ENCODE measurements around the gene SIPA1L2. TPM values are rescaled to one million over a fixed set of nuclear protein-coding genes. Genes with fewer than 3 reads are reported as not detected.

Gene SIPA1L2
- total RNA-seq, 2 experiments from 2014 or later = 1.8 to 1.9 TPM

- TF ChIP-seq CTCF (IDR thresholded peaks at IDR 0.05) = no peak
- Mint-ChIP-seq H3K4me3 (no peak overlapping the region), H3K36me3 (ENCODE audit: low read depth) (no peaks in the 10 kb centered on the region), H3K27me3 (peaks cover 3% of the 10 kb centered on the region), H3K4me1 (ENCODE audit: low read depth) (peaks cover 1% of the 10 kb centered on the region), H3K27ac (no peak overlapping the region), H3K9me3 (no peaks in the 10 kb centered on the region)
- Histone ChIP-seq H3K27me3 (ENCODE audit: control insufficient read depth in 1 of 2, insufficient read depth in 2 of 2, low read length in 2 of 2) (peaks cover 0 to 3% of the 10 kb centered on the region in 2 experiments), H3K9me3 (ENCODE audit: control insufficient read depth in 1 of 2, insufficient read depth in 1 of 2, low read length in 2 of 2) (no peaks in the 10 kb centered on the region), H3K27ac (ENCODE audit: low read depth in 1 of 2, low read length in 2 of 2) (no peak overlapping the region), H3K4me3 (ENCODE audit: low read length) (no peak overlapping the region), H3K4me1 (ENCODE audit: insufficient read depth, low read length) (no peaks in the 10 kb centered on the region), H3K36me3 (ENCODE audit: insufficient read depth, low read length) (no peaks in the 10 kb centered on the region)
- DNase-seq = no peak
- intact Hi-C loops (cut with DNase I, micrococcal nuclease) = no loop called here
- ChIA-PET CTCF (no interaction called here), POLR2A (no interaction called here)
- ATAC-seq (ENCODE audit: poor library complexity) = no peak
Observed at GRCh38 chr1:232673256-232673655, 43.3 kb upstream of the SIPA1L2 start.

- POLR2A ChIA-PET = no interaction called here
- Histone ChIP-seq H3K9me3 (ENCODE audit: control insufficient read depth in 1 of 2, insufficient read depth in 1 of 2, low read length in 2 of 2) (no peaks in the 10 kb centered on the region), H3K4me1 (ENCODE audit: insufficient read depth, low read length) (no peaks in the 10 kb centered on the region), H3K27ac (ENCODE audit: low read depth in 1 of 2, low read length in 2 of 2) (no peak overlapping the region), H3K4me3 (ENCODE audit: low read length) (no peak overlapping the region), H3K27me3 (ENCODE audit: control insufficient read depth in 1 of 2, insufficient read depth in 2 of 2, low read length in 2 of 2) (peaks cover 0 to 3% of the 10 kb centered on the region in 2 experiments), H3K36me3 (ENCODE audit: insufficient read depth, low read length) (no peaks in the 10 kb centered on the region)
- no peak for TF ChIP-seq CTCF (IDR thresholded peaks at IDR 0.05)
- H3K4me1 Mint-ChIP-seq (ENCODE audit: low read depth) = peaks cover 15% of the 10 kb centered on the region
- ATAC-seq (ENCODE audit: poor library complexity) (no peak), DNase-seq (no peak)
- H3K36me3 Mint-ChIP-seq (ENCODE audit: low read depth) = no peaks in the 10 kb centered on the region
- intact Hi-C loops (cut with DNase I, micrococcal nuclease) = no loop called here
- no peaks in the 10 kb centered on the region for H3K9me3 Mint-ChIP-seq
- no peak overlapping the region for H3K27ac Mint-ChIP-seq
- H3K4me3 Mint-ChIP-seq = no peak overlapping the region
- peaks cover 3% of the 10 kb centered on the region for H3K27me3 Mint-ChIP-seq
- CTCF ChIA-PET = no interaction called here
Observed at GRCh38 chr1:232669981-232670747, 40.2 kb upstream of the SIPA1L2 start.

GRCh38 chr1:232667778-232668165 lies 37.8 kb upstream of the SIPA1L2 start:
- POLR2A ChIA-PET = interaction anchor here (0.7 kb wide), 1 partner anchor 11 kb away, joined by 3 read pairs; no protein-coding TSS in a partner anchor
- no peak for ATAC-seq (ENCODE audit: poor library complexity)
- no peak overlapping the region for H3K4me3 Mint-ChIP-seq
- H3K9me3 ChIP-seq (ENCODE audit: control insufficient read depth in 1 of 2, insufficient read depth in 1 of 2, low read length in 2 of 2) = no peaks in the 10 kb centered on the region
- H3K4me1 Mint-ChIP-seq (ENCODE audit: low read depth) = peaks cover 15% of the 10 kb centered on the region
- no peak overlapping the region for H3K4me3 ChIP-seq (ENCODE audit: low read length)
- no peak for DNase-seq
- intact Hi-C loops (cut with DNase I, micrococcal nuclease) = no loop called here
- peaks cover 3% of the 10 kb centered on the region for H3K27me3 Mint-ChIP-seq
- CTCF ChIA-PET = interaction anchor here (0.9 to 1.1 kb wide), 2 partner anchors 9 to 119 kb away, joined by 3 to 4 read pairs; no protein-coding TSS in a partner anchor
- H3K27ac ChIP-seq (ENCODE audit: low read depth in 1 of 2, low read length in 2 of 2) = no peak overlapping the region
- no peaks in the 10 kb centered on the region for H3K4me1 ChIP-seq (ENCODE audit: insufficient read depth, low read length)
- TF ChIP-seq CTCF (IDR thresholded peaks at IDR 0.05) = no peak
- H3K27ac Mint-ChIP-seq = no peak overlapping the region
- no peaks in the 10 kb centered on the region for H3K36me3 ChIP-seq (ENCODE audit: insufficient read depth, low read length)
- no peaks in the 10 kb centered on the region for H3K9me3 Mint-ChIP-seq
- peaks cover 0 to 3% of the 10 kb centered on the region in 2 experiments for H3K27me3 ChIP-seq (ENCODE audit: control insufficient read depth in 1 of 2, insufficient read depth in 2 of 2, low read length in 2 of 2)
- no peaks in the 10 kb centered on the region for H3K36me3 Mint-ChIP-seq (ENCODE audit: low read depth)

All from CD4-positive, alpha-beta T cell (primary cell).